Thyroid gland (tissue), 4 donors: ENCODE data around the gene CTSH.

Experiments
- CTCF ChIP-seq, 6 experiments: fragments of 200-600 bp in 3 of 6; fragments of 450-650 bp in 3 of 6; sonication (generic) in 3 of 6; IDR thresholded peaks; one replicate each; pipeline ENCODE4 v1.5.1; 2016 to 2019; ENCODE audit warnings: antibody characterized with exemption in 6 of 6, mild to moderate bottlenecking in 2 of 6, inconsistent platforms in 1 of 6, moderate library complexity in 1 of 6
- POLR2A ChIP-seq, 2 donors: fragments of 450-650 bp; IDR thresholded peaks; one replicate each; pipeline ENCODE4 v1.6.1; 2017; ENCODE audit warnings: antibody characterized with exemption in 2 of 2, mild to moderate bottlenecking in 2 of 2, moderate library complexity in 1 of 2

GRCh38 chr15:78989701-78990240 is 44.9 kb upstream of the CTSH start:
- TF ChIP-seq CTCF (IDR thresholded peaks at IDR 0.05), result no peak
- no peak for TF ChIP-seq POLR2A (IDR thresholded peaks at IDR 0.05)
